GM21367 (cell line): ENCODE data around the gene FLG2.

ENCODE experiments used
- ATAC-seq: cut with Tn5 transposase; IDR thresholded peaks from one replicate; pipeline ENCODE4 v1.9.1; 2021; ENCODE audit not compliant: unreplicated experiment

FLG2 gene

DNA sequence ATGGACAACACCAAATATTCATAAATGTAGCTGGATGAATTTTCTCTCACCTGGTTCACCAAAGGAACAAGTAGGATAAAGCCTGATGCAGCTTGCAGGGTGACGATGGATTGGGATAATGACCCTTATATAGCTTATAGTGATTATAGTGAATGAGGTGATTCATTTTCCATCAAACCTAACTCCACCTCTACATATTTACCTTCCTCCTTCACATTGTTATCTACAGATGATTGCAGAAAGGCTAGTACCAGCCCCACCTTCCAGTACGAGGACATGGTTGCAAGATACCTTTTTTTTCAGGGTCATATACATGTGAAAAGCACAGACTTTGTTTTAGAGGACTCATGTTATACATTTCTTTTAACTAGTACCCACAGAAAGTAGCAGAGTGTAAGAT is at the start of gene FLG2:
Gene FLG2, minus strand, starts transcription at position 101 of the 400 bp plus-strand sequence. CDS start 1,122 bp downstream, outside the sequence.
- no peak for ATAC-seq

DNA sequence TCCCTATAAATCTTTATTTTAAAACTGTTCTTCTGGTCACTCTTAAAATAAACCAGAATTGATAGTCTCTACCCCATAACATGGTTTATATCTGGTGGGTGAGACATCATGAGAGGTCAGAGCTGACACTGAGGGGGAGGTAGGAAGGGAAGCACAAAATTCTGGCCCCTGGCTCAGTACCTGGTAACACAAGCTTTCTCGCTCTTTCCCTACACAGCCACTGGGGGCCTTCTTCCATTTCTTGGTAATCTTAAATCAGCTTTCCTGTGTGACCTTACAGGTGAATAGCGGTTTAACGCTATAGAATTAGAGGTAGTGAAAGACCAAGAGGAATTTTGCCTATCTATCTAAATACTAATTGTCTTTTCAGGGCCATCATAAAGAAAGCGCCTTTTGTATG is 48.9 kb upstream of the FLG2 start:
- no peak for ATAC-seq

DNA sequence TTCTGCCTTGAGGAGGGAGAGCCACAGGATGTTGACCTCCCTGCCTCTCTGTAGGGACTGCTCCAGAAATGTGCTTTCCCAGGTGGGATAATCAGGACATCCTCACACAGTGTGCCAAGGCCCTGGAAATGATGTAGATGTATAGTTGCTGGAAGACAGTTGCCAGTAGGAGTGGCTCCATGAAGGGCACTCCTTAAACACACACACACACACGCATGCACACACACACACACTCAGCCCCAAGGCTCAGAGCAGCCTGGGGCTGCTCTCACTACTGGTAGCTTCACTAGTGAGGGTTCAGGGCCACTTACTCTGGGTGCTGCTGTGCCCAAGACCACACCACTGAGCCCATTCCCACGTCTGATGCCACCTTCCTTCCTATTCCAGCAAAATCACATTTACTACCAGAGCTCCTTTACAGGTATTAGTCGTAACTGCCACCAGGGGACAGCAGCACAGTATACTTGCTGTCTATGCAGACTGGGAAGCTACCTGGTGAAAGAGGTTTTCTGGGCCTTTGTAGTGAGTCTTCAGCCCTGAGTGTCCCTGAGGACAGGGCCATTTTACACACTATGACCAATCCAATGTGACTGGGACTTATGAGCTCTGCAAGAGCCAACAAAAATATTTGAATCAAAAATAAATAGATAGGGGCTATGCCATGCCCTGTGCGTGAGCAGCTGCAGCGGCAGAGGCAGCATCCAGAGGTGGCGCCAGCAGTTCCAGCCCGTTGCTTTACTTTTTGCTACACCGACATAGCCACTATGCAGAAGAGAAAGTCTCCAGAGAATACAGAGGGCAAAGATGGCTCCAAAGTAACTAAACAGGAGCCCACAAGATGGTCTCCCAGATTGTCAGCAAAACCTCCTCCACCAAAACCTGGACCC is 39.2 kb upstream of the FLG2 start:
- ATAC-seq: no peak

DNA sequence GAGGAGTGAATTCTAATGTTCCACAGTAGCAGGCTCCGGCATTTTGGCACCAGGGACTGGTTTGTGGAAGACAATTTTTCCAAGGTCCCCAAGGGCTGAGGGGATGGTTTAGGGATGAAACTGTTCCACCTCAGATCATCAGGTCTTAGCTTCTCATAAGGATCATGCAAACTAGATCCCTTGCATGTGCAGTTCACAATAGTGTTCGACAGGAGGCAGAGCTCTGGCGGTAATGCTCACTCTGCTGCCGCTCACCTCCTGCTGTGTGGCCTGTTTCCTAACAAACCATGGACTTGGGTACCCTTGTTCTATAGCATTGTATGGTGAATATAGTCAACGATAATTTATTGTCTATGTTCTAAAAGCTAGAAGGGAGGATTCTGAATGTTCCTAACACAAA is 37.7 kb upstream of the FLG2 start:
- no peak for ATAC-seq

DNA sequence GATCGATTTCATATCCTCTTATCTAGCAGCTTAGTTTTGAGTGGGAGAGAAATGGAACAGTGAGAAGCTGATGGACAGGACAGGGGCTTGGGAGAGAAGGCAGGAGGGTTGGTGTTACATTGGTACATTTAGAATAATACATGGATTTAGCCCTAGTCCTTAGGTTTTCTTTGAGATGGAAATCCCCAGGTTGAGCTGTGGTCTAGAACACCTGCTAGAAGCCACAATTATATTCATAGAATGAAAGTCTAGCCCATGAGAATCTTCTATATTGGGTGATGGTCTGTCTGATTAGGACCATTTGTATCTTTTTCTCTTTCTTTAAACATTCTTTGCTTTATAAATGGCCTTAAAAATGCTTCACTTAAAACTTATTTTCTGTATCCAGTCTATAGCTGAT is 34.3 kb upstream of the FLG2 start:
- ATAC-seq: no peak

DNA sequence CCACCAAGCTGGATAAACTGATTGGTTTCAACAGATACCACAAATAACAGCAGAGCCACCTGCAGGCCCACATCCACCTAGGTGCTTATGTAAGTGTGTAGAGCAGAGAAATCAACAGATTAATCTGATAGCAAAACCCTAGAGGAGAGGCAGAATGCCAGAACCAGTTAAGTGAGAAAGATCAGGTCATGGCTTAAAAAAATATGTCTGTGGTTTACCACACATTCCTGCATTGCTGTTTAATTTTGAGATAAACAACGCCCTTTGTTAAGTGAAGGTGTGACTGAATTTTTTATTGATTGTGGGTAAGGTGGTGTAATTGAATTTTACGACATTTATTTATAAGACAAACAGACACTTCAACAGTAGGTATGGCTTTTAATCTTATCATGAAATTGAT is 33.1 kb upstream of the FLG2 start:
- no peak for ATAC-seq

DNA sequence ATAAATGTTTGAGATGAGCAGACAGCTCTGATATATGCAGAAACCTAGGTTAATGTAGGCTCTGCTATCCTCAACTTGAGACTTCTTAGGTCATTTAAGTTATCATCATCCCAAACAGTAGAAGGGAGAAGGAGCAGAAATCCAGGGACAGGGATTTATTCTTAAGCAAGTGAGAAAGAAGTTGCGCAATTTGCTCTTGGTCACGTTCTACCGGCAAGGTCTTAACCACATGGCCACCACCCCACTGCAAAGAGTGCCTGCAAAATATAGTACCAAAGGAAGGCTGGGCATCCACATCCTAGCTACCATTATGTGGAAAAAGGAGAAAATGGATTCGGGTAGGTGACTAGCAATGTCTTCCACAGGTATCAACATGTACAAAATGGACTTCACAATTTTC is 29.1 kb upstream of the FLG2 start:
- no peak for ATAC-seq

DNA sequence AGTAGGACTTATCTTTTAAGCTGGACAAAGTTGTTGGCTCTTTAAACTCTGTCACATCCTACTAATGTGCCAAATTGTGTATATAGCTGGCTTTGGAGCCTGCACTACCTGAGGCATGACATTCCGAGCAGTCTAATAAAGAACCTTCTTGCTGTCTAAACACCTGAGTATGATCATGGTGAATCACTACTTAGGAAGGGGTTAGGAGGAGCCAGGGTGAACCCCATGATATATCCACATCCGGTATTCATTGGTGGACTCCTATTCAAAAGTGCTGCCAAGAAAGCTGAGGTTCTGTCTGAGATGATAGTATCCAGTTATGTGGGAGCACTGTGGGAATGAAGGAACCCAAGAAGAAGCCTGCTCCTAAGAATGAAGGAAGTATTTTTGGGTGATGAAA is 27.1 kb upstream of the FLG2 start:
- ATAC-seq: no peak

DNA sequence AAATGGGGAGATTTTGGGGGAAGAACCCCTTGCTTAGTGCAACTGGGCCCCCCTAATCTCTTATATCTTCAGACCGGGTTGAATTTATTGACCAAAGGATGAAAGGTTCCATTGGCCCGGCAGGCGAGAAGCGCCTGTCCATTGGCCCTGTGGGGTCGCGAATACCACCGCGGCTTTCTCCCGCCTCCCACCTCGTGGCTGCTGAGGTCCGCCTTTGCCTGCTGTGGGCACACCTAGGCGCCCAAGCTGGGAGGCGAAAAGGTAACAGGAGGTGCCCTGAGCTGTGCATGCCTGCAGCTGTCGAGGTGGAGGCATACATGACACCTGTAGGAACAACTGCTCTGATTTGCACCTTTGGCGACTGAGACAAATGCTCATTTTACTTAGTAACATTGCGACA is 21.1 kb upstream of the FLG2 start:
- no peak for ATAC-seq

DNA sequence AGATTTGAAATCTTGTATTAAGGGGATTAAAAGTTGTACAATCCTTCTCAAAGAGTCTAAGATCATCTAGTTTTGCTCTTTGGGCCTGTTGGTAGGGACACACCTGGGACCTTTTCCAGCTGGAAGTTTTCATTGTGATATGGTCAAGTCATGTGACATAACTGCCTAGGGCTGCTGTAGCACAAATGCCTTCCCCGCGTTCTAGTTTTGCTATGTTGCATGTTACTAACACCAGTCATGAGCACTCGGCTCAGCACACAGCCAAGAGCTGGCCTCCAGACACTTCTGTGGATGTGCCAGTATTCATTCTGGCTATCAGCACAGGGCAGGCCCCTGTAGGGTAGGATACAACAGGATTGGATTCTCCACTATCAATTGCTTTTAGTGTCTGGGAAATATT is 14.6 kb upstream of the FLG2 start:
- no peak for ATAC-seq

DNA sequence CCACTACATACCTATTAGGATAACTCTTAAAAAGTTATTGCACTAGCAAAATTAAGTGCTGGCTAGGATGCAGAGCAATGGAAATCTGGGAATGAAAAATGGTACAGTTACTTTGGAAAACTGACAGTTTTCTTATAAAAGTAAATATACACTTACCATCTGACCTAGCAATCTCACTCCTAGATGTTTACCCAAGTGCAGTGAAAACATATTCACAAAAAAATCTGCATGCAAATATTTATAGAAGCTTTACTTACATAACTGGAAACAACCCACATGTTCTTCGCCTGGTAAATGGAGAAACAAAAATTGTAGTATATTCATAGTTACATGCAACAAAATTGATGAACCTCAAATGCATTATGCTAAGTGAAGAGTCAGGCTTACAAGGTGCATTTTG is 12.9 kb upstream of the FLG2 start:
- ATAC-seq: no peak

DNA sequence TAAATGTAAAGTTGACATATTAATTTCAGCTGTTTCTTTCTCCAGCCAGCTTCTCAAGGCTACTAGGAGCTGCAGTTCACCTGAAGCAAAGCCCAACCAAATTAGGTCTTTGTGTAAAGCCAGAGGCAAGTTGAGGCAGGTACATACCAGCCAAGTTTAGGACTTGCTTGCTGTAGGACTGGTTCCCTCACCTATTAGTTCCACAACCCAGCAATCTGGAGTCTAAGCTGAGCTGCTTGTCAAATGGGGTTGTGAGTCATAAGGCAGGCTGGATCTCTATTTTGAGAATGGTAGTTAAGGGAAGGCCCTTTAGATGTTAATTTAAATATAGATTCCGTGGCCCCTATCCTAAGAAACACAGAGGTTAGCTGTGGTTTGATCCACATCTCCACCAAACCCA is 7.6 kb upstream of the FLG2 start:
- ATAC-seq: no peak

DNA sequence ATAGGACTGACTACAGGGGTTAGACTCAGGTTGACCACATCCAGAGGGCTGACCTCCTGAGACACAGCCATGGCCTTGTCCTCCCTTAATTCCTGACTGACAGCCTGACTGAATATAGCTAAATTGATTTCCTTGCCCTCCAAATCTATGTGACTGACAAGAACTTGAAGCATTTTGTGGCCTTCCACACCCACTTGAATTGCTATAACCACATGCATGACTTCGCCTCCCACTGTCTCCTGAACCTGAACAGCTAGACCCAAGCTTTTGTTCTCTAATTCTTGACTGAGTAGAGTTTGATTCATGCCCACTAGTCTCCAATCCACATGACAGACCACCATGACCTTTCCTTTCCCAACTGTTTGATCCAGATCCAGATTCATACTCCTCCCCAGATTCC is 3.1 kb downstream of the FLG2 start:
- ATAC-seq: no peak

DNA sequence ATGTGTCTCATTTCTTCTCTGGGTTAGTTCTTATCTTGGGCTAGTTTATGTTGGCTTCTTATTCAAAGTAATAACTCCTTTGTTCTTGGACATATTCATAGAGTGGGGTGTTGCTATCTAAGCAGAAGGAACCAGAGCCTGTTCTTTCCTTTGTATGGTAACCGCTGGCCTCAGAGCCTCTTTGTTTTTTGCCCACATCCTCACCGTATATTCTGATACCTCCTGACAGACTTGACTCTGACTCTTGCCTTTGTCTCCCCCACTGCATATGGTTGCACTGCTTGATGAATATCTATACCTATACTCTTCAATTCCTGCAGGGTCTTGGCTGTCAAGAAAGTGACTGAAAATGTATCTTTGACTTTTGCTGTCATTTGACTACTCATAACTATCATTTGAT is 10.2 kb downstream of the FLG2 start:
- no peak for ATAC-seq

DNA sequence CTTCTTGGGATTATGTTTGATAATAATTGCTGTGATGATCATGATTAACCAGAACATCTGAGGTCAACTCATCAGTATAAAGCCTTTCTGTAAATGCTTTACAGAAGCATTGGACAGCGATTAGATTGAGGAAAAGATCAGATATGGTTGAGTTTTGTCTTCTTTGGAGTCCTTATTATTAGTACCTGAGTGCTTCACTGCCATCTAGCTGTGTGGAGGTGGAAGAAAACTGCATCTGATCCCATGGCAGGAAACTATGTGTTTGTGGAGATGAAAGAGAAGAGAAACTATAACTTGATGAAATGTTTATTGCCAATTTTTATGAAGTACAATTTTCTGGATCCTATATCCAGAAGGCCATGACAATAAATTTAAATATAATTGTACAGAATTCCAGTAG is 11.4 kb downstream of the FLG2 start:
- ATAC-seq: no peak

DNA sequence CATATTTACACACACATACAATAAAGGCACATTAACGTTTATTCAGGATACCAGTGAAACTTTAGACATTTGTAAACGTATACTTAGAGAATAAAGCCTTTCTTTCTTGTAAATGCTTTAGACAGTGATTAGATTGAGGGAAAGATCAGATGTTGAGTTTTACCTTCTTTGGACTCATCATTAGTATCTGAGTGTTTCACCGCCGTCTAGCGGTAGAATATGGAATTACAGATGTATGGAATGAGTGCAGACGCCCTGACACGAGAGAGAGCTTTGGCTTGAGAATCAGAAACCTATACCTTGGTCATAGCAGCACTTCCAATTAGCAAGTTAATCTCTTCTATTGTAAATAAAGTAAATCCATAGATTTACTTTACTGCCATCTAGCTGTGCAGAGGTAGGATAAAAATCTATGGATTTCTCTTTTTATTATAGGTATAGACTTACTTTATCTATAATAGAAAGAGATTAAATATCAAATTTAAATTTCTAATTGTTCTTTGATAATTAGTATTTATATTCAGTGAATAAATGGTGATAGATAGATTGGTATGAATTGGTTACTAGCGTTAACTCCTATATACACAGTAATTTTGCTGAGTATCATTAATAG is 12.6 kb downstream of the FLG2 start:
- no peak for ATAC-seq

DNA sequence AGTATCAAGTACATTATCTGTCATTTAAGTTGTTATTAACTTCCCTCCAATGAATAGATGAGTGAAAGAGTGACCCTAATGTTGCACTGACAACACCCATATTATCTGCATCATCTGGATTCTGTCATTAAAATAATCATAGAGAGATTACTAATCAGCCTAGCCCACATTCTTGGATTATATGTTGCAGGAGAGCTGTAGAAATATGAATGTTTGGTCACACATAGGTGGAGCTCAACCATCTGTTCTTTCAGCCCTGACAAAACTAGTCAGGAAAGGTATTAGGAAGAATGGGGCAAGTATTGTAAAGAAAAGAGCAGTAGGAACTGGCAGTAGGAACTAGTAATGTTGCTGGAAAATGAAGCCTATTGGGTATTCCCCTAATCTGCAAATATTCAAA is 15.4 kb downstream of the FLG2 start:
- no peak for ATAC-seq

DNA sequence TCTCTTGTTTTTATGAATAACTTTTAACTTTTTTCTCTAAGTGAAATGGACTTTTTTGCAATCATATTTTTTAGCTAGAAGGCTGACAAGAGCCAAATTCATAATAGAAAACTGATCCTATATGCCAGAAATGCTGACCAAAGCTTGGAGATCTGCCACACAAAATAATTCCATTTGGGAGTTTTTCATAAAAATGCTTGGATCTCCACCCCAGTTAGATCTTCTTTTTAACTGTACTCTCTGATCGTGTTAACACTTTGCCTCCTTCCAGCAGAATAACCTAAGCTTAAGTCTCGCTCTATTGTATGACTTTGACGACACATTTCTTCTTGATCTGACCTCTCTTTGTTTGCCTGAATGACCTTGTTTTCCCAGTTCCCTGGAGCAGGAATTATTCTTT is 16.8 kb downstream of the FLG2 start:
- no peak for ATAC-seq

DNA sequence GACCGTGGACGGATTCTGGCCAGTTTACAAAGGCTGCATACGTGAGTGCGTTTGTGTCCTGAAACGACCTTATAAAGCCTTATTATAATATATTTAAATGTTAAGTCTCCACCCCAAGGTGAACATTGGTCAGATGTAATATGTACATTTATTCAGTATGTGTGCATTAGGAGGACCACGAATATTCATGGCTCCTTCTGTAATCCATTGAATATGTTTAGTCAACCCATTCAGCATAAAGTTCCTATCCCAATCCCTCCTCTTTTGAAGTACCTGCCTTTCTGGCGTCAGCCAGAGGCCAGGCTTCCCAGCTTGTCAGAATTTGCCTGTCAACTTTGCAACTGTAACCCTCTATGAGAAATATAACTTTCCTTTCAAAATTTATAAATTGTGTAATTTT is 24.4 kb downstream of the FLG2 start:
- no peak for ATAC-seq

DNA sequence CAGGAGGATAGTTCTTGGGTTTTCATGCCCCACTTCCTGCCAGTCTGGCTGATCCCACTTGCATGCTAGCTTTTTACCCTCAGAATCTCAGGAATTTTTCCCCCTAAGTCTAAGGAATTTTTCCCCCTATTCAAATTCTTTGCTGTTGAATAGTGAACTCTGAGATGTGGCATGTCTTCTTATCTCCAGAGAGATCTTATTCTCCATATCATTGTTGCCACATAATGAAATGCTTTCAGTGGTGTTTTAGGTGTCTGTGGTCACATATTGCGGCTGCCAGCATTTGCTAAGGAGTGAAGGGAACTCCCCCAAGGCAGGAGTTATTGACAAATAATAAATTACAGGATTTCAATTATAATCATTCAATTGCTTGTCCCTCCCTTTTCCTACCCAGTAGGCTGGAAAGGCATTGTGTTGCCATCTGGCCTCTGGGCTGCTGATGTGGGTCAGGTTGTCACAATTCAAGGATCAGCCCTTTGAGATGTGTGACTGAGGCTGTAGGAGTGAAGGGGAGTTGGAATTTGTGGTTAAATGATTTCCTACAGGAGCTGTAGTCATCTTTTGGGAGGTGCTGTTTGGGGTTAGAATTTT is 30.9 kb downstream of the FLG2 start:
- ATAC-seq: no peak

DNA sequence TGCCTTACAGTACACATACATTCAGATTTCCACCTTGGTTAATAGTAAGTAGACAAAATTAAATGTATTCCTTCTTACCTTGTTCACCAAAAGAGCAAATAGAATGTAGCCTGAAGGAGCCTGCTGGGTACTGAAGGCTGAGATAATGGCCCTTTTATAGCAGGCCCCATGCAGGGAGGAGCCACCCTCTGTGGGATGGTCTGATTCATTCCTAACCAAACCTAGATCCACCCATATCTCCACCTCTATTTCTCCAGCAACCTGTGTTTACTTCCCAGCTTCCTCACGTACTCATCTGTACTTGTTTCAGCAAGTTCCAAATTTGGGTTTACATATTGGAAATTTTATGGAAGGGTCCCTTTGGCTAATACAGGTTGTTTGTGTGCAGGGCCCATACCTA is 34.7 kb downstream of the FLG2 start, which contains the start of gene FLG:
Gene FLG, minus strand, starts transcription at position 129 of the 400 bp plus-strand sequence. CDS start 9,783 bp downstream, outside the sequence.
- no peak for ATAC-seq

DNA sequence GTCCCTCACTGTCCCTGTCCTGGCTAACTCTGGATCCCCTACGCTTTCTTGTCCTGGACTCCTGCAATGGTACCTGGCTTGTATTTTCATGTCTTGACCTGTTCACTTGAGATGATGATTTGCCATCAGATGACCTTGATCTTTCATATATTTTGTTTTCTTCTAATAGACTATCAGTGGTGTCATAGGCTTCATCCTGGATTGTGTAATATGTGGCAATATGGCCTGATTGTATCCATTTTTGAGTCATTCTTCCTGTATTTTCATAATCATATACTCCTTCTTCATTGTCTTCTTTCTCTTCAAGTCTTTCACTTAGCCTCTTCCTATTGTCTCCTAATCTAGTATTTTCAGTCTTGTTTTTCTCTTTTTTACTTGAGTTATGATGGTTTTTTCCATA is 45.8 kb downstream of the FLG2 start:
- no peak for ATAC-seq
